ENCODE data around the gene ACIN1. TPM values are rescaled to one million over a fixed set of nuclear protein-coding genes. Genes with fewer than 3 reads are reported as not detected.

The ACIN1 gene
- total and polyA plus RNA-seq, 10 of the 15 experiments (the other 5 are each of a cell fraction or from before 2014, with no cell fraction given) = 4.3 to 148 (median 93.4) TPM

DNA sequence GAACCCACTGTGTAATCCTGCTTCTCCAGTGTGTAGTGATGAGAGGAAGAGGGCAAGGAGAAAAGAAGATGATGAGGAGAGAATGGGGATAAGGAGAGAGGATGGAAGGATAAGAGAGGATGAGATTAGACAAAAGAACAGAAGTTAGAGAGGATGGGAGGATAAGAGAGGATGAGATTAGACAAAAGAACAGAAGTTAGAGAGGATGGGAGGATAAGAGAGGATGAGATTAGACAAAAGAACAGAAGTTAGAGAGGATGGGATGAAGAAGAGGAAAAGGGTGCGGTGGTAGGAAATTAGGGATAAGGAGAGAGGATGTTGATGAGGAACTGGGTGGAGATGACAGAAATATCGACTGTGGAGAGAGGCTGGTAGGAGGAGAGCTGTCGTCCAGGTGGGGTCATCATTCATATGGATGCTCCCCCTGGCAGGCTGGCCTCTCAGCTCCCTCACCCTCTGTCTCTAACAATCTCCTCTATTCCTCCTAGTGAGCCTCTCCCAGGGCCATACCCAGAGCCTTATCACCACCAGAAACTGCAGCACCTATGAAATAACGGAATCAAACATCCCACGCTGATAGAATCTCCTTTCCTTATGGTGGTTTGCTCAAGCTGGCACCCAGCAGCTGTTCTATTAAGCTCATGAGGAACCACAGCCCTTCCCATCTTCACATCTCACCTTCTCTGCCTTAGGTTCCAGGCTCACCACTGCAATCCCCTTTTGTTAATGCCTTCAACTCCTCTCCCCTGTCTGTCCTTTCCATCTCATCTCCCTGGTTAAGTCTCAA, 15.8 kb upstream of the ACIN1 start:
- TF ChIP-seq PML (IDR thresholded peaks at IDR 0.05; ENCODE audit: low read length) = no peak
- TF ChIP-seq, protein P1, sequence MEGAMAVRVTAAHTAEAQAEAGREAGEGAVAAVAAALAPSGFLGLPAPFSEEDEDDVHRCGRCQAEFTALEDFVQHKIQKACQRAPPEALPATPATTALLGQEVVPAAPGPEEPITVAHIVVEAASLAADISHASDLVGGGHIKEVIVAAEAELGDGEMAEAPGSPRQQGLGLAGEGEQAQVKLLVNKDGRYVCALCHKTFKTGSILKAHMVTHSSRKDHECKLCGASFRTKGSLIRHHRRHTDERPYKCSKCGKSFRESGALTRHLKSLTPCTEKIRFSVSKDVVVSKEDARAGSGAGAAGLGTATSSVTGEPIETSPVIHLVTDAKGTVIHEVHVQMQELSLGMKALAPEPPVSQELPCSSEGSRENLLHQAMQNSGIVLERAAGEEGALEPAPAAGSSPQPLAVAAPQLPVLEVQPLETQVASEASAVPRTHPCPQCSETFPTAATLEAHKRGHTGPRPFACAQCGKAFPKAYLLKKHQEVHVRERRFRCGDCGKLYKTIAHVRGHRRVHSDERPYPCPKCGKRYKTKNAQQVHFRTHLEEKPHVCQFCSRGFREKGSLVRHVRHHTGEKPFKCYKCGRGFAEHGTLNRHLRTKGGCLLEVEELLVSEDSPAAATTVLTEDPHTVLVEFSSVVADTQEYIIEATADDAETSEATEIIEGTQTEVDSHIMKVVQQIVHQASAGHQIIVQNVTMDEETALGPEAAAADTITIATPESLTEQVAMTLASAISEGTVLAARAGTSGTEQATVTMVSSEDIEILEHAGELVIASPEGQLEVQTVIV (IDR thresholded peaks at IDR 0.05; ENCODE audit: borderline replicate concordance, partially characterized antibody) = peak; percentile 5
- no peak for FAIRE-seq
- no peak overlapping the region for H3K4me3 ChIP-seq
- BruUV-seq (replicated peaks) = no TSS peak
- in situ Hi-C loops (cut with MboI) = no loop called here
- H3K4me1 ChIP-seq (ENCODE audit: control insufficient read depth, insufficient read depth, low read length) = no peaks in the 10 kb centered on the region
- DNase-seq (ENCODE audit: low read depth, low spot score) = no peak
- H4K20me1 ChIP-seq (ENCODE audit: control insufficient read depth, insufficient read depth) = no peaks in the 10 kb centered on the region; the same call in 1 of the 2 replicates
- no peak overlapping the region for H3K27ac ChIP-seq (ENCODE audit: control insufficient read depth, insufficient read depth)
- H3K27me3 ChIP-seq (replicated peaks in 1 of 2; ENCODE audit: control insufficient read depth in 2 of 2, insufficient read depth in 2 of 2, low read length in 1 of 2) = peaks cover 0 to 7% of the 10 kb centered on the region in 2 experiments; a peak in 3 of 4 replicates
- H3K9me3 ChIP-seq (replicated peaks; ENCODE audit: control insufficient read depth, insufficient read depth, low read length) = no peaks in the 10 kb centered on the region
- intact Hi-C loops (cut with micrococcal nuclease; ENCODE audit: unreplicated experiment) = no loop called here
- H3K36me3 ChIP-seq (ENCODE audit: control insufficient read depth in 2 of 2, insufficient read depth in 2 of 2, low read length in 1 of 2) = no peaks in the 10 kb centered on the region
- ChIA-PET RAD21 (ENCODE audit: unreplicated experiment) (no interaction called here), CTCF (interaction anchor here (0.7 to 5.4 kb wide), 6 partner anchors 9 to 42 kb away, joined by 3 to 45 read pairs (median 5); partner anchors contain the start of gene CEBPE), POLR2A (no interaction called here), SMC1A (ENCODE audit: uncharacterized antibody, unreplicated experiment) (interaction anchor here (1.3 kb wide), 1 partner anchor 42 kb away, joined by 5 read pairs; no protein-coding TSS in a partner anchor)
- H3K79me2 ChIP-seq (ENCODE audit: control insufficient read depth, insufficient read depth, low read length) = no peaks in the 10 kb centered on the region
- no peak overlapping the region for H3K9ac ChIP-seq (ENCODE audit: control insufficient read depth, insufficient read depth, low read length)
- no peak overlapping the region for H2AFZ ChIP-seq (ENCODE audit: control insufficient read depth, low read depth, low read length)
- 12% methylated on average over 5 of the region's 5 CpGs for WGBS (ENCODE audit: insufficient coverage, insufficient replicate concordance, low lambda C conversion rate, missing lambda C conversion rate)
- no peak overlapping the region for H3K4me2 ChIP-seq (ENCODE audit: control insufficient read depth, insufficient read depth)
- no peak for ATAC-seq

Measured in GM12878 (cell line).